Measurements from ENCODE around the gene STIM1.

STIM1 gene

GRCh38 chr11:4068962-4069361 is 213.5 kb downstream of the STIM1 start:
- DNase-seq (ENCODE audit: low read depth in 2 of 2) = no peak

GRCh38 chr11:4071325-4071724 is 215.9 kb downstream of the STIM1 start:
- no peak for DNase-seq (ENCODE audit: low read depth in 2 of 2)

- no peak for DNase-seq (ENCODE audit: low read depth in 2 of 2)
These were observed 216.4 kb downstream of the STIM1 start for GRCh38 chr11:4071914-4072313.

GRCh38 chr11:4072668-4073285 is 217.3 kb downstream of the STIM1 start:
- peak in 1 of 2 donors; percentile 51 for DNase-seq (ENCODE audit: low read depth in 2 of 2)

GRCh38 chr11:4074266-4074665 is 218.8 kb downstream of the STIM1 start:
- no peak for DNase-seq (ENCODE audit: low read depth in 2 of 2)

GRCh38 chr11:4076774-4077173 is 221.3 kb downstream of the STIM1 start:
- no peak for DNase-seq (ENCODE audit: low read depth in 2 of 2)

- DNase-seq (ENCODE audit: low read depth in 2 of 2) = no peak
These were observed 227.7 kb downstream of the STIM1 start for GRCh38 chr11:4083198-4083597.

- DNase-seq (ENCODE audit: low read depth in 2 of 2) = no peak
These were observed 229.1 kb downstream of the STIM1 start for GRCh38 chr11:4084406-4085125.

- DNase-seq (ENCODE audit: low read depth in 2 of 2) = no peak
These were observed 230.1 kb downstream of the STIM1 start for GRCh38 chr11:4085575-4085974.

GRCh38 chr11:4086575-4087353 is 231.3 kb downstream of the STIM1 start:
- DNase-seq (ENCODE audit: low read depth in 2 of 2) = no peak

- DNase-seq (ENCODE audit: low read depth in 2 of 2) = no peak
These were observed 232.1 kb downstream of the STIM1 start for GRCh38 chr11:4087551-4087950.

- no peak for DNase-seq (ENCODE audit: low read depth in 2 of 2)
These were observed 234.8 kb downstream of the STIM1 start for GRCh38 chr11:4090258-4090657.

- no peak for DNase-seq (ENCODE audit: low read depth in 2 of 2)
These were observed 236.6 kb downstream of the STIM1 start for GRCh38 chr11:4092026-4092425.

GRCh38 chr11:4093519-4094347 is 238.3 kb downstream of the STIM1 start:
- DNase-seq (ENCODE audit: low read depth in 2 of 2) = no peak

- peak; percentile 87 to 91 for DNase-seq (ENCODE audit: low read depth in 2 of 2)
These were observed 239.2 kb downstream of the STIM1 start, which contains the start of gene RRM1 for GRCh38 chr11:4094348-4095291. RRM1 (plus strand) TSS chr11:4094799; CDS start chr11:4095013, 214 bp downstream.

- DNase-seq (ENCODE audit: low read depth in 2 of 2) = no peak
These were observed 240.2 kb downstream of the STIM1 start for GRCh38 chr11:4095509-4096230.

- DNase-seq (ENCODE audit: low read depth in 2 of 2) = no peak
These were observed 242.7 kb downstream of the STIM1 start for GRCh38 chr11:4098026-4098621.

GRCh38 chr11:4102711-4103110 is 247.2 kb downstream of the STIM1 start:
- no peak for DNase-seq (ENCODE audit: low read depth in 2 of 2)

GRCh38 chr11:4103269-4103668 is 247.8 kb downstream of the STIM1 start:
- DNase-seq (ENCODE audit: low read depth in 2 of 2) = no peak

- no peak for DNase-seq (ENCODE audit: low read depth in 2 of 2)
These were observed 250.5 kb downstream of the STIM1 start for GRCh38 chr11:4105916-4106315.
